H1 (cell line): ENCODE measurements around the gene CLNS1A. TPM values are rescaled to one million over a fixed set of nuclear protein-coding genes. Genes with fewer than 3 reads are reported as not detected.

Source experiments
- BACH1 ChIP-seq: IDR thresholded peaks from 2 replicates; pipeline ENCODE4 v1.6.1; 2012; ENCODE audit warnings: low read length, improper control_type of control experiment
- CBX5 ChIP-seq: fragments of 300-800, 300-1000 bp; sonication (generic); IDR thresholded peaks from 2 replicates; pipeline ENCODE4 v1.7.1; 2016; ENCODE audit warnings: antibody characterized with exemption, low read length, low read depth
- EP300 ChIP-seq, 2 experiments: IDR thresholded peaks; 1 replicate in 1 of 2; 2 replicates in 1 of 2; pipeline ENCODE4 v1.6.1; 2011 to 2012; ENCODE audit warnings: low read depth in 2 of 2, low read length in 2 of 2, mild to moderate bottlenecking in 2 of 2, borderline replicate concordance in 1 of 2, inconsistent platforms in 1 of 2, moderate library complexity in 1 of 2
- EZH2 ChIP-seq: fragments of 200-600 bp; sonication (generic); IDR thresholded peaks from 2 replicates; pipeline ENCODE4 v1.7.1; 2012; ENCODE audit warnings: low read depth, mild to moderate bottlenecking, moderate library complexity, low read length, inconsistent platforms; ENCODE audit not compliant: severe bottlenecking
- GABPA ChIP-seq: IDR thresholded peaks from 2 replicates; pipeline ENCODE4 v1.6.1; 2011; ENCODE audit warnings: mild to moderate bottlenecking, low read length, moderate library complexity, borderline replicate concordance; ENCODE audit not compliant: insufficient read depth
- HDAC6 ChIP-seq: IDR thresholded peaks from one replicate; pipeline ENCODE4 v1.7.1; 2012; ENCODE audit warnings: low read depth, mild to moderate bottlenecking, inconsistent platforms, low read length, moderate library complexity
- JUN ChIP-seq: IDR thresholded peaks from 2 replicates; pipeline ENCODE4 v1.6.1; 2011; ENCODE audit warnings: low read depth, mild to moderate bottlenecking, improper control_type of control experiment, low read length
- JUND ChIP-seq: IDR thresholded peaks from 2 replicates; pipeline ENCODE4 v1.6.1; 2011; ENCODE audit warnings: mild to moderate bottlenecking, improper control_type of control experiment, low read length
- MAX ChIP-seq: IDR thresholded peaks from 2 replicates; pipeline ENCODE4 v1.6.1; 2012; ENCODE audit warnings: inconsistent platforms
- RFX5 ChIP-seq: IDR thresholded peaks from 2 replicates; pipeline ENCODE4 v1.6.1; 2011; ENCODE audit warnings: low read depth, low read length, improper control_type of control experiment, borderline replicate concordance
- RNF2 ChIP-seq: fragments of 200-900, 300-1000 bp; sonication (generic); IDR thresholded peaks from 2 replicates; pipeline ENCODE4 v1.7.1; 2016; ENCODE audit warnings: borderline replicate concordance, low read depth, mild to moderate bottlenecking, antibody characterized with exemption, low read length; ENCODE audit not compliant: poor library complexity, severe bottlenecking; ENCODE audit errors: missing control alignments
- RXRA ChIP-seq: IDR thresholded peaks from 2 replicates; pipeline ENCODE4 v1.6.1; 2011; ENCODE audit warnings: low read depth, mild to moderate bottlenecking, low read length, moderate library complexity; ENCODE audit not compliant: insufficient read depth
- SP1 ChIP-seq: IDR thresholded peaks from 2 replicates; pipeline ENCODE4 v1.6.1; 2011; ENCODE audit warnings: low read depth, low read length
- SP4 ChIP-seq: IDR thresholded peaks from 2 replicates; pipeline ENCODE4 v1.6.1; 2012; ENCODE audit warnings: low read length, inconsistent platforms
- SUZ12 ChIP-seq: fragments of 200-600 bp; sonication (generic); IDR thresholded peaks from 2 replicates; pipeline ENCODE4 v1.6.1; 2012; ENCODE audit warnings: mild to moderate bottlenecking, inconsistent platforms, low read length, moderate library complexity, mixed read lengths
- TBP ChIP-seq: IDR thresholded peaks from 2 replicates; pipeline ENCODE4 v1.6.1; 2011; ENCODE audit warnings: low read depth, low read length, improper control_type of control experiment
- YY1 ChIP-seq: IDR thresholded peaks from 2 replicates; pipeline ENCODE4 v1.6.1; 2011; ENCODE audit warnings: low read depth, mild to moderate bottlenecking, low read length
- ZNF274 ChIP-seq: IDR thresholded peaks from 2 replicates; pipeline ENCODE4 v1.7.0; 2012; ENCODE audit warnings: low read length, borderline replicate concordance; ENCODE audit errors: extremely low read depth
- polyA plus RNA-seq, 7 experiments: library from polyadenylated mRNA; depleted of rRNA in 3 of 7; stranded (reverse) in 5 of 7; unstranded in 2 of 7; fragments of >200 nt in 5 of 7; fragments of 200-250 nt in 2 of 7; gene quantifications; 1 replicate in 5 of 7; 2 replicates in 1 of 7; 4 replicates in 1 of 7; pipeline versions ENCODE4 v1.2.1 to v1.2.3, GENCODE V29; 2011 to 2013; ENCODE audit warnings: missing spikeins in 2 of 7, mixed read lengths in 2 of 7
- total RNA-seq: library from RNA; stranded (reverse); fragmentation: NEBNext Ultra II Directional; extraction: Animal tissue kit (Norgen Biotek cat#: 25700); gene quantifications from 2 replicates; pipeline ENCODE4 v1.2.1, GENCODE V29; 2021
- TF ChIP-seq, protein P1 (sequence below): IDR thresholded peaks from 2 replicates; pipeline ENCODE4 v1.6.1; 2012; ENCODE audit warnings: low read length, inconsistent platforms
- TF ChIP-seq, protein P2 (sequence below): IDR thresholded peaks from 2 replicates; pipeline ENCODE4 v1.6.1; 2011; ENCODE audit warnings: low read depth, mild to moderate bottlenecking, low read length; ENCODE audit not compliant: insufficient read depth

The CLNS1A gene
- total and polyA plus RNA-seq, 2 of the 8 experiments (the other 6 are each of a cell fraction or from before 2014, with no cell fraction given): 136 to 177 TPM

GRCh38 chr11:77637345-77638165 is at the start of gene CLNS1A (continued):
- TF ChIP-seq RNF2 (no peak), JUND (no peak), MAX (peak; percentile 76), TBP (peak; percentile 94), HDAC6 (no peak), CBX5 (no peak), GABPA (peak; percentile 96), JUN (no peak), BACH1 (no peak), SP1 (peak; percentile 28; the same call in 1 of the 2 replicates), EZH2 (no peak), YY1 (peak; percentile 68), RFX5 (no peak), SUZ12 (no peak), ZNF274 (no peak), RXRA (no peak), EP300 (IDR thresholded peaks at IDR 0.05; ENCODE audit: borderline replicate concordance in 1 of 2, low read depth in 2 of 2, low read length in 2 of 2) (no peak), SP4 (no peak)
- TF ChIP-seq, protein P1, sequence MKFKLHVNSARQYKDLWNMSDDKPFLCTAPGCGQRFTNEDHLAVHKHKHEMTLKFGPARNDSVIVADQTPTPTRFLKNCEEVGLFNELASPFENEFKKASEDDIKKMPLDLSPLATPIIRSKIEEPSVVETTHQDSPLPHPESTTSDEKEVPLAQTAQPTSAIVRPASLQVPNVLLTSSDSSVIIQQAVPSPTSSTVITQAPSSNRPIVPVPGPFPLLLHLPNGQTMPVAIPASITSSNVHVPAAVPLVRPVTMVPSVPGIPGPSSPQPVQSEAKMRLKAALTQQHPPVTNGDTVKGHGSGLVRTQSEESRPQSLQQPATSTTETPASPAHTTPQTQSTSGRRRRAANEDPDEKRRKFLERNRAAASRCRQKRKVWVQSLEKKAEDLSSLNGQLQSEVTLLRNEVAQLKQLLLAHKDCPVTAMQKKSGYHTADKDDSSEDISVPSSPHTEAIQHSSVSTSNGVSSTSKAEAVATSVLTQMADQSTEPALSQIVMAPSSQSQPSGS: no peak
- TF ChIP-seq, protein P2, sequence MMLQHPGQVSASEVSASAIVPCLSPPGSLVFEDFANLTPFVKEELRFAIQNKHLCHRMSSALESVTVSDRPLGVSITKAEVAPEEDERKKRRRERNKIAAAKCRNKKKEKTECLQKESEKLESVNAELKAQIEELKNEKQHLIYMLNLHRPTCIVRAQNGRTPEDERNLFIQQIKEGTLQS: no peak
